T-helper 1 cell treated with Interleukin-12 subunit alpha and Interleukin-12 subunit beta and Interleukin-4 antibody, amounts not matched to agents 30 μg/mL and 1 μg/mL, for 36 hours (primary cell): ENCODE data around the gene MRPS15.
"Not testable (repeated sequence)": the region's sequence is repeated elsewhere in the genome, so short reads cannot be mapped to it uniquely, and the experiment has no call there.

Source experiments
- H3K27ac Mint-ChIP-seq: one replicate; pipeline ENCODE4 v1.8.0; 2021; ENCODE audit warnings: mild to moderate bottlenecking, mixed read lengths
- H3K27me3 Mint-ChIP-seq: one replicate; pipeline ENCODE4 v1.8.0; 2021; ENCODE audit warnings: low read depth, mixed read lengths
- H3K36me3 Mint-ChIP-seq: one replicate; pipeline ENCODE4 v1.8.0; 2021; ENCODE audit warnings: low read depth, mixed read lengths
- H3K4me1 Mint-ChIP-seq: one replicate; pipeline ENCODE4 v1.8.0; 2021; ENCODE audit warnings: low read depth, mixed read lengths
- H3K4me3 Mint-ChIP-seq: one replicate; pipeline ENCODE4 v1.8.0; 2021; ENCODE audit warnings: mild to moderate bottlenecking, moderate library complexity, mixed read lengths
- H3K9me3 Mint-ChIP-seq: one replicate; pipeline ENCODE4 v1.8.0; 2021; ENCODE audit warnings: mixed read lengths

Gene MRPS15

GRCh38 chr1:36463803-36464604 lies at the start of gene MRPS15:
Gene MRPS15, minus strand, starts transcription at chr1:36464384. Its CDS starts 109 bp downstream, at chr1:36464275.
- Mint-ChIP-seq H3K4me3 (peak within 1 kb of the TSS; percentile 100), H3K4me1 (peaks cover 43% of the 10 kb centered on the region)

GRCh38 chr1:36512842-36513241 lies 48.7 kb upstream of the MRPS15 start:
- H3K27me3 Mint-ChIP-seq = no peaks in the 10 kb centered on the region
- H3K4me1 Mint-ChIP-seq = peaks cover 4% of the 10 kb centered on the region
- H3K4me3 Mint-ChIP-seq = no peak overlapping the region
- H3K36me3 Mint-ChIP-seq = no peaks in the 10 kb centered on the region
- H3K27ac Mint-ChIP-seq = no peak overlapping the region
- no peaks in the 10 kb centered on the region for H3K9me3 Mint-ChIP-seq

More at GRCh38 chr1:36463803-36464604, at the start of gene MRPS15:
- H3K27me3 Mint-ChIP-seq = no peaks in the 10 kb centered on the region
- no peaks in the 10 kb centered on the region for H3K9me3 Mint-ChIP-seq
- H3K36me3 Mint-ChIP-seq = peaks cover 23% of the 10 kb centered on the region
- peak within 1 kb of the TSS; percentile 94 for H3K27ac Mint-ChIP-seq

DNA sequence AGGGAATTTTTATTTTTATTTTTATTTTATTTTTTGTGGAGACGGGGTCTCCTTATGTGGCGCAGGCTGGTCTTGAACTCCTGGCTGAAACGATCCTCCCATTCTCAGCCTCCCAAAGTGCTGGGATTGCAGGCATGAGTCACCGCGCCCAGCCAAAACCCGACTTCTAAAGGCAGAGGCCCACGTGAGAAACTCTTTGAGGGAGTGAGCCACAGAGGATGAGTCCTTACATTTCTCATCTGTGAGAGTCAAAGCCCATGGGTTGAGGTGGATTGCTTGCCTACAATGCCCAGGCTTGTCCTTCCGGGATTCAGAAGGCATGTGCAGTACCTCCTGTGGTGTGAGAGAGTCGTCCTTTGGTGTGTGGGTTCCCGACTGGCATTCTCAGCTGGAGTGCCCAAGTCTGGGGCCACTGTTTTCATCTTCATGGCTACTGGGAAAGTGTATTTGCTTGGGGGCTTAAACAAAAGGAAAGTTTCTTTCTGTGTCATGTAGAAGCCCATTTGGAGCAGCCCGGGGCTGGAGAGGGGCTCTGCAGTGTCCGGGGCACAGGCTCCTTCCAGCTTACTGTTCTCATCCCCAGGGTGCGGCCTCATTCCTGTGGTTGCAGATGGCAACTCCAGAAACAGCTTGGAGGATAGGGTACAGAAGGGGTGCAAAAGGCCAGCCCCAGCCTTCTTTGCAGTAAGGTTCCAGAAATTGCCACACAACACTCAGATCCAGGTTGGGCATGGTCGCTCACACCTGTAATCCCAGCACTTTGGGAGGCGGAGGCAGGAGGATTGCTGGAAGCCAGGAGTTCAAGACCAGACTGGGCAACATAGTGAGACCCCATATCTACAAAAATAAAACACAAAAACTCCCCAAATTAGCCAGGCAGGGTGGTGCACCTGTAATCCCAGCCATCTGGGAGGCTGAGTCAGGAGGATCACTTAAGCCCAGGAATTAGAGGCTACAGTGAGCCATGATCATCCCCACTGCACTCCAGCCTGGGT lies 47.9 kb upstream of the MRPS15 start:
- Mint-ChIP-seq H3K9me3 (no peaks in the 10 kb centered on the region), H3K4me3 (no peak overlapping the region), H3K36me3 (no peaks in the 10 kb centered on the region), H3K27me3 (no peaks in the 10 kb centered on the region), H3K4me1 (peaks cover 4% of the 10 kb centered on the region), H3K27ac (no peak overlapping the region)

DNA sequence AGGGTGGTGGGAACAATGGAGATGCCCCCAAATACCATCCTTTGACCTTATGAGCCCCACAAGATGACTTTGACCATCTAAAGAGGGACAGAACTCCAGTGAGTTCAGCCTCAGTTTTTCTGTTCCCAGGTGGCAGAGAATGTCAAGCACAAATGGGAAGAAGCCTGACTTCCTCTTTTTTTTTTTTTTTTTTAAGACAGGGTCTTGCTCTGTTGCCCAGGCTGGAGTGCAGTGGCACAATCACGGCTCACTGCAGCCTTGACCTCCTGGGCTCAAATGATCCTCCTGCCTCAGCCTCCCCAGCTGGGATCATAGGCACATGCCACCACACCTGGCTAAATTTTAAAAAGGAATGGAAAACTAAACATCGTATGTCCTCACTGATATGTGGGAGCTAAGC lies 47.0 kb upstream of the MRPS15 start:
- H3K4me1 Mint-ChIP-seq, H3K4me3 Mint-ChIP-seq, H3K36me3 Mint-ChIP-seq, H3K9me3 Mint-ChIP-seq, H3K27me3 Mint-ChIP-seq, H3K27ac Mint-ChIP-seq: not testable (repeated sequence)

- no peak overlapping the region for H3K27ac Mint-ChIP-seq
- no peak overlapping the region for H3K4me3 Mint-ChIP-seq
- no peaks in the 10 kb centered on the region for H3K9me3 Mint-ChIP-seq
- H3K27me3 Mint-ChIP-seq = peaks cover 10% of the 10 kb centered on the region
- H3K4me1 Mint-ChIP-seq = peaks cover 4% of the 10 kb centered on the region
- no peaks in the 10 kb centered on the region for H3K36me3 Mint-ChIP-seq
These were observed 46.2 kb upstream of the MRPS15 start for GRCh38 chr1:36510418-36510817.

DNA sequence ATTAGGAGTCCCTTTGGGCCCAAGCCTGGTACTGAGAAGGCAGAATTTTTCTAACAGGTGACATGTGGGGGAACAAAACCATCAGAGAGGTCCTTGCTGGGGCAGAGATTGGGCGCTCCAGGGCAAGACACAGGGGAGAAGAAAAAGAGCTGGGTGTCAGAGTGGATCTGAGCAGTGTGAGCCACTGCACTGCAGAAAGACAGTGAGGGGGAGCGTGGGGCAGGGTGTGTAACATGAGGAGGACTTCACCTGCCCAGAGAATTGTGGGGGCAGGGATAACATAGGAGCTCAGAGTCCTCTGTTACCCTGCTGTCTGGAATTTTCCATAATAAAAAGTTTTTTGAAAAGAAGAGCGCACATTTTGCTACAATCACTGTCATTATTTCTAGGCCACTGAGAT lies 44.1 kb upstream of the MRPS15 start:
- H3K4me3 Mint-ChIP-seq = no peak overlapping the region
- peaks cover 17% of the 10 kb centered on the region for H3K27me3 Mint-ChIP-seq
- H3K36me3 Mint-ChIP-seq = no peaks in the 10 kb centered on the region
- H3K27ac Mint-ChIP-seq = no peak overlapping the region
- H3K9me3 Mint-ChIP-seq = no peaks in the 10 kb centered on the region
- H3K4me1 Mint-ChIP-seq = no peaks in the 10 kb centered on the region

GRCh38 chr1:36506276-36506920 lies 42.2 kb upstream of the MRPS15 start:
- no peak overlapping the region for H3K4me3 Mint-ChIP-seq
- no peaks in the 10 kb centered on the region for H3K4me1 Mint-ChIP-seq
- peaks cover 28% of the 10 kb centered on the region for H3K27me3 Mint-ChIP-seq
- no peaks in the 10 kb centered on the region for H3K9me3 Mint-ChIP-seq
- no peaks in the 10 kb centered on the region for H3K36me3 Mint-ChIP-seq
- no peak overlapping the region for H3K27ac Mint-ChIP-seq

DNA sequence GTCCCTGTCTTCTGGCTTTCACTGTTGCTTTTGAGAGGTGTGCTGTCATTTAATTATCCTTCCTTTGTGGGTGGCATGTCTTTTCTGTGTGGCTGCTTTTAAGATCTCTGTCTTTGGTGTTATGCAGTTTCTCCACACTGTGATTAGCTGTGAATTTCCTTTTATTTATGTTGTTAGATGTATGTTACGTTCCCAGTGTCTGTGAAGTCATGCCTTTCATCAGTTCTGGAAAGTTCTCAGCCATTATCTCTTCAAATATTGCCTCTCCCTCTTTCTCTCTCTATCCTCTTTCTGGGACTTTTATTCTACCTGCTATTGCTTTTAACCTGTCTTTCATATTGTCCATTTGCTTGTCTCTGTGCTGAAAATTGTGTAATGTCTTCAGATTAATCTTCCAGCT lies 39.5 kb upstream of the MRPS15 start:
- no peak overlapping the region for H3K27ac Mint-ChIP-seq
- peaks cover 33% of the 10 kb centered on the region for H3K27me3 Mint-ChIP-seq
- no peaks in the 10 kb centered on the region for H3K4me1 Mint-ChIP-seq
- H3K9me3 Mint-ChIP-seq = no peaks in the 10 kb centered on the region
- no peaks in the 10 kb centered on the region for H3K36me3 Mint-ChIP-seq
- no peak overlapping the region for H3K4me3 Mint-ChIP-seq

- H3K9me3 Mint-ChIP-seq = no peaks in the 10 kb centered on the region
- no peak overlapping the region for H3K4me3 Mint-ChIP-seq
- no peaks in the 10 kb centered on the region for H3K4me1 Mint-ChIP-seq
- no peak overlapping the region for H3K27ac Mint-ChIP-seq
- no peaks in the 10 kb centered on the region for H3K36me3 Mint-ChIP-seq
- peaks cover 36% of the 10 kb centered on the region for H3K27me3 Mint-ChIP-seq
These were observed 39.0 kb upstream of the MRPS15 start for GRCh38 chr1:36503159-36503558.

DNA sequence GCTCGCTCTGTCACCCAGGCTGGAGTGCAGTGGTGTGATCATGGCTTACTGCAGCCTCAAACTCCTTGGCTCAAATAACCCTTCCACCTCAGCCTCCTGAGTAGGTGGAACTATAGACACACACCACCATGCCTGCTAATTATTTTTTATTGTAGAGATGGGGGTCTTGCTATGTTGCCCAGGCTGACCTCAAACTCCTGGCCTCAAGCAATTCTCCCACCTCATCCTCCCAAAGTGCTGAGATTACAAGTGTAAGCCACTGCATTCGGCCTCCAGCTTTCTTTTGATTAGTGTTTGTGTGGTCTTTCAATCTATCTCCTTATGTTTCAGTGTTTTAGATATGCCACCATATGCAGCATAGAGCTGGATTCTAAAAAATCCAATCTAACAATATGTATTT lies 38.4 kb upstream of the MRPS15 start:
- Mint-ChIP-seq H3K27me3 (peaks cover 37% of the 10 kb centered on the region), H3K4me1 (no peaks in the 10 kb centered on the region), H3K36me3 (no peaks in the 10 kb centered on the region), H3K4me3 (no peak overlapping the region), H3K27ac (no peak overlapping the region), H3K9me3 (no peaks in the 10 kb centered on the region)

DNA sequence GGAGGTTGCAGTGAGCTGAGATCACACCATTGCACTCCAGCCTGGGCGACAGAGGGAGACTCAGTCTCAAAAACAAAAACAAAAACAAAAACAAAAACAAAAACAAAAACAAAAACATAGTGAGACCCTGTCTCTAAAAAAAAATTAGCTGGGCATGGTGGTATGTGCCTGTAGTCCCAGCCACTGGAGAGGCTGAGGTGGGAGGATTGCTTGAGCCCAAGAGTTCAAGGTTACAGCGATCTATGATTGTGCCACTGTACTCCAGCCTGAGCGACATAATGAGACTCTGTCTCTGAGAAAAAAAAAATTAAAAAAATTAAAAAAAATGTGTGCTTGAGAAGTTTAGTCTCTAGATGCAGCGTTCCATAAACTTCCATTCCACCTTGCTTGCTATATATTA lies 37.7 kb upstream of the MRPS15 start:
- not testable (repeated sequence) for H3K36me3 Mint-ChIP-seq, H3K9me3 Mint-ChIP-seq, H3K4me3 Mint-ChIP-seq, H3K4me1 Mint-ChIP-seq, H3K27ac Mint-ChIP-seq
- peaks cover 41% of the 10 kb centered on the region for H3K27me3 Mint-ChIP-seq

DNA sequence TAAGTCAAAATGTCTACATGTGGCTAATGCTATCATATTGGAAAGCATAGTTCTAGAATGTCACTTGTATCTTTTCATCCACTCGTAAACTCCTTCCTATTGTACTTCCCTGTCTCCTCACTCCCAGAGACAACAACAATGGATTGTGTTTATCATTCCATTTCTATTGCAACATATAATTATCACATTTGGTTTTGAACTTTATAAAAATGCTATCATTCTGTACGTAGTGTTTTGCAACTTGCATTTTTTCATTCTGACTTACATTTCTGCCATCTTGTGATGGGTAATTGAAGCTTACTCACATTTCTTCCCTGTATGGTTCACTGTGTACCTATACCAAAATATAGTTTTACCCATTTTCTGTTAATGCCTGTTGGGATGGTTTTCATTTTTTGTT lies 33.0 kb upstream of the MRPS15 start:
- no peaks in the 10 kb centered on the region for H3K36me3 Mint-ChIP-seq
- no peaks in the 10 kb centered on the region for H3K9me3 Mint-ChIP-seq
- H3K4me1 Mint-ChIP-seq = no peaks in the 10 kb centered on the region
- no peak overlapping the region for H3K4me3 Mint-ChIP-seq
- peaks cover 21% of the 10 kb centered on the region for H3K27me3 Mint-ChIP-seq
- H3K27ac Mint-ChIP-seq = no peak overlapping the region

- Mint-ChIP-seq H3K36me3 (no peaks in the 10 kb centered on the region), H3K27me3 (peaks cover 20% of the 10 kb centered on the region), H3K4me3 (no peak overlapping the region), H3K27ac (no peak overlapping the region), H3K9me3 (no peaks in the 10 kb centered on the region), H3K4me1 (no peaks in the 10 kb centered on the region)
These were observed 30.8 kb upstream of the MRPS15 start for GRCh38 chr1:36494971-36495370.

- Mint-ChIP-seq H3K4me1 (no peaks in the 10 kb centered on the region), H3K36me3 (no peaks in the 10 kb centered on the region), H3K27ac (no peak overlapping the region), H3K4me3 (no peak overlapping the region), H3K9me3 (no peaks in the 10 kb centered on the region), H3K27me3 (peaks cover 20% of the 10 kb centered on the region)
These were observed 29.3 kb upstream of the MRPS15 start for GRCh38 chr1:36493524-36493923.
